HuH-7 (cell line): Measurements from ENCODE around the gene LATS2.
"Not testable (repeated sequence)": the region's sequence is repeated elsewhere in the genome, so short reads cannot be mapped to it uniquely, and the experiment has no call there.

Experiments used
- DNase-seq: peaks from one replicate; pipeline ENCODE4 v3.0.0; 2011; ENCODE audit warnings: low spot score

LATS2 gene

DNA sequence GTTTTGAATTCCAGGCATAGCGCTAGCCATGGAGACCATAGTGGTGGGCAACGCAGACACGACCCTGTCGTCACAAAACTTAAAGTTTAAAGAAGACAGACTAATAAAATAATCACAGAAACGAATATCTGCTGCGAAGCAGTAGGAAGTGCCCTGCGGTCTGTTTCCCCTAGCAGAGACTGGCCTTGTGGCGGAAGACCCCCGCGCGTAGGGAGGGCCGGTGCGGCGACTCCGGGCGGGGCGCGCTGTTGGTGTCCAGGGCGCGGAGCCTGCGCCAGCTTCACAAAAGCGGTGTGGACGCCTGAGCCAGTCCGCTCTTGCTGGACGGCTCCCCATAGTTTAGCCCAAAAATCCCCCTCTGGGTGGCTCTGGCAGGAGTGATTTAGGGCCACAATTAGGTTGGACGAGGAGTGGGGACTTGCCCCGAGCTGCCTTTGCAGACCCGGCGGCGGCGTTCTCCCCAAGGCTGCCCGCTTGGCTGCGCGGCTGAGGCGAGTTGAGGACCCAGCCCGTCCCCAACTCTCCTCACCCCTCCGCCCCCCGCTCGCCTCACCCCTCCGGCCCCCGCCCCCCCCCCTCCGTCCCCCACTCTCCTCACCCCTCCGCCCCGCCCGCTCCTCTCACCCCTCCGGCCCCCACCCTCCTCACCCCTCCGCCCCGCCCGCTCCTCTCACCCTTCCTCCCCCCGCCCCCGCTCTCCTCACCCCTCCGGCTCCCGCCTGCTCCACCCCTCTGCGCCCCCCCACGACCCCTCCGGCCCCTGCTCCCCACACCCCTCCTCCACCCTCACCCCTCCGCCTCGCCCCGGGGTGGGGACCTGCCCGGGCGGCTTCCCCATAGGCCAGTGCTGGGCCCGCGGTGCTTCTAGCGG, 14.2 kb upstream of the LATS2 start:
- no peak for DNase-seq

DNA sequence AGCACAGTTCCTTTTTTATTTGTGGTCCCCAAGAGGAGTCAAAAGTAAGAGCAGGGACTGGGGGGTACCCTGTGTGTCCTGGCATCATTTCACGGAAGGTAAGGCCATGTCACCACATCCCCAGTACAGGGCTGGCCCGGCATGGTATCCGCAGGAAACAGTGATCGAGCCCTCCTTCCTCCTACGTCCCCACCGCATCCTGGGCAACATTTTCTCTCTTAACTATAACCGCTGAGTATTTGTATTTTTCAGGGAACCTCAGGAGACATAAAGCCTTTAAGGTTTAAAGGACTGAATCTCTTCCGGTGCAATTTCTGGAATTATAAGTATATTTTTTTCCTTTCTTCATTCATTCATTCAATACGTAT, 13.6 kb upstream of the LATS2 start:
- no peak for DNase-seq

DNA sequence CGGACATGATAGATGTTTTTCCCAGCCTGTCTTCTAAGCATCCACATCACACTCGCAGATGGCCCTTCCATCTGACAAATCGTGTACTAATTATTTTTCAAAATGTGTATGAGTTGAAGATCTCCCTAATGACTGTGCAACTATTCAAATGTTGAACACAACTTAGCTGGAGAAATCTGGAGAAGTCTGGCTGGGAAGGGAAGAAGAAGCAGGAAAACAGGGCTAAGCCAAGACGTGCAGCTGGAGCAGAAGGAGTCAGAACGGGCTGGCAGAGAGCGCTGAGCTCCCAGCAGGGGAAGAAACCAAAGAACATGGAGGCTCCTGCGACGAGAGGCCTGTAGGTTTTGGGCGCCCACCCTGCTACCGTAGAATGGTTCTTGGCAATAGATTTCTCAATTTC, 13.2 kb upstream of the LATS2 start:
- no peak for DNase-seq

DNA sequence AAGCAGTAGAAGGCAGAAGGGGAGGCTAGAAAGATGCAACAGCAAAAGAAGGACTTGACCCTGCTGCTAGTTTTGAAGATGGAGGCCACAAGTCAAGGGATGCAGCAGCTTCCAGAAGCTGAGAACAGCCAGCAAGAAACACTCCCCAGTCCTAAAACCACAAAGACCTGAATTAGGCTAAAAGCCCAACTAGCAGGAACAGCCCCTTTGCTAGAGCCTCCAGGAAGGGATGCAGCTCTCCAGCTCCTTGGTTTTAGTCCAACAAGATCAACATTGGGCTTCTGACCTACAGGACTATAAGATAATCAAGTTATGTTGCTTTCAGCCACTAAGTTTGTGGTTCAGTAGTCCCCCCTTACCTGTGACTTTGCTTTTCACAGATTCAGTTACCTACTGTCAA, 10.5 kb upstream of the LATS2 start:
- no peak for DNase-seq

DNA sequence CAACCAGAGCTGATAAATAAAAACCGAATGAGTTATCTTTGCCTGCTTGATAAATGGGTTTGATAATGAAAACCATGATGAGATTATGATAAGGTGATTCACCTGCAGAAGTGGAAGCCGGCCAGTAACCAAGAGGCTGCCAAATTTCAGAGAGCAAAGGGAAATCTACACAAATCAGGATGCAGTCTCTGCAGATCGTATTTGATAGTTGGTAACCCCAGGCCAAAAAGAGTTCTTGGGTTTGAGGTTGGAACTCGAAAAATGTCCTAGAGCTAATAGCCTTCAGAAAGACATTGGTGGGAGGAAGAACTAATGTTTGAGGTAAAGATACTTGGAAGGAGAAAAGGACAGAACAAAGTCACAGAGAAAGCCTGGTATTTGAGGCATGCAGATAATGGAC, 9.6 kb upstream of the LATS2 start:
- DNase-seq, result no peak

DNA sequence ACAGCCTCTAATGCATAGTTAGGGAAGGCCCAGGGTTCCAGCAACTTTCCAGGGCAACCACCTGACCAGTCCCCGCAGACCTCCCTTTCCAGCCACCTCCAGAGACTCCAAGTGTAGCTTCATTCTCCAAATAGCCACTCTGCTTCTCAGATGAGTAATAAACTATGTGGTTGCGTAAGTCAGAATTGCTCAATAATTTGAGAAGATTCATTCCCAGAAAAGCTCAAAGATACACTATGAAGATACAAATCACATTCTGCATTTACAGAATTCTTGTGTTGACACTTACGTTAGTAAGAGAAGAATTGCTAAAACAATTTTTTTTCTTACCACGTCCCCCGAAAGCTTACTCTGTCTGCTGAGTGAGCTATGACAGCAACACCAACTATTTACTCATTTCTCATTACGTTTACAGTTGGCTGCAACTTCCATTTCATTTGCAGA, 8.2 kb upstream of the LATS2 start:
- DNase-seq, result peak; percentile 61

DNA sequence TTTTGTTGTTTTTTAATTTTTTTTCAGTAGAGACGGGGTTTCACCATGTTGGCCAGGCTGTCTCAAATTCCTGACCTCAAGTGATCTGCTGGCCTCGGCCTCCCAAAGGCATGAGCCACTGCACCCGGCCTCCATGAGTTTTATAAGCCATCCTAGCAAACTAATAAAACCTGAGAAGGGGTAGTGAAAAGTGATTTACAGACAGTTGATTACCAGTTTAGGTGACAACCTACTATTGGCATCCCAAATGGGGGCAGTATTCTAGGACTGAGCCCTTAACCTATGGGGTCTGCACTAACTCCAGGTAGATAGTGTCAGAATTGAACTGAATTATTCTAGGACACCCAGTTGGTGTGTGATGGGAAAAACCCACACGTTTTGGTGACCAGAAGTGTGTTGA, 6.5 kb upstream of the LATS2 start:
- DNase-seq, result no peak

DNA sequence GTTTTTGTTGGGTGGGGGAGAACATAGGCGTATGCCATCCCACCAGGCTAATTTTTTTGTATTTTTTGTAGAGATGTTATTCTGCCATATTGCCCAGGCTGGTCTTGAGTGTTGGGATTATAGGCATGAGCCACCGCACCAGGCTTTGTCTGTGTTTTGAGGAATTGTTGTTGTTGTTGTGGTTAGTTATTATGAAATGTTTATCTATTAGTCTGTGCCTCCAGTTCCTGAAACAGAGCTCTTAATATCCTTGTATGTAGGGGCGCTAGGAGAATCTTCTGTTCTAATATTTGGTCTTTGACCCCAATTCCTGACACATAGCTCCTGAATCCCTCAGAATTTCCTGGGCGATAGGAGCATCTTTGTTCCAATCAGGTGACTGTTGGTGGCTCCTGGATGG, 5.6 kb upstream of the LATS2 start:
- no peak for DNase-seq

DNA sequence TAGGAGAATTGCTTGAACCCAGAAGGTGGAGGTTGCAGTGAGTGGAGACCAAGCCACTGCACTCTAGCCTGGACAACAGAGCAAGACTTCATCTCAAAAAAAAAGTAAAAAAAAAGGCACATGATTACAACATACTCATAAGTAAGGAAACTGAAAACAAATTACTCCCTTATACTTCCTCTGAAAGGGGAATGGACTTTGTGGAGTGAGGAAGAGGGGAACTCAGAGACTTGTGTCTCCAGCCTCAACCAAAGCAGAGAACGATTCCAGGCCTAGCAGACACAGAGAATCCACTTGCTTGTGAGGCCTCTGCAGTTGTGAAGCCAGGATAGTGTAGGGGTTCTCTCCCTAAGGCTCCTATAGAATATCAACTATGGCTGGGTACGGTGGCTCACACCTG, 4.3 kb upstream of the LATS2 start:
- DNase-seq, result no peak

DNA sequence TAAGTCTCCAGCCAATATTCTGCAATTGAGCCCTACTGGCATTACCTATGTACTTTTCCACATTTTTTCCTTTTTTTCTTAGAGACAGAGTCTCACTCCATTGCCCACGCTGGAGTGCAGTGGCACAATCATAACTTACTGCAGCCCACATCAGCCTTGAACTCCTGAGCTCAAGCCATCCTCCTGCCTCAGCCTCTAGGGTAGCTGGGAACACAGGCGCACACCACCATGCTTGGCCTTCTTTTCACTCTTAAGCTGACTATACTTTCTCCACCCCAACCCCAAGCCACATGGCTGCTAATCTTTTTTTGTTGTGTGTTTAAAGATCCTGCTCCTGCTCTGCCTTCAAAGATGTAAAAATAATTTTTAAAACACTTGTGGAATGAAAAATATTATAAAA, 1.6 kb upstream of the LATS2 start:
- no peak for DNase-seq

DNA sequence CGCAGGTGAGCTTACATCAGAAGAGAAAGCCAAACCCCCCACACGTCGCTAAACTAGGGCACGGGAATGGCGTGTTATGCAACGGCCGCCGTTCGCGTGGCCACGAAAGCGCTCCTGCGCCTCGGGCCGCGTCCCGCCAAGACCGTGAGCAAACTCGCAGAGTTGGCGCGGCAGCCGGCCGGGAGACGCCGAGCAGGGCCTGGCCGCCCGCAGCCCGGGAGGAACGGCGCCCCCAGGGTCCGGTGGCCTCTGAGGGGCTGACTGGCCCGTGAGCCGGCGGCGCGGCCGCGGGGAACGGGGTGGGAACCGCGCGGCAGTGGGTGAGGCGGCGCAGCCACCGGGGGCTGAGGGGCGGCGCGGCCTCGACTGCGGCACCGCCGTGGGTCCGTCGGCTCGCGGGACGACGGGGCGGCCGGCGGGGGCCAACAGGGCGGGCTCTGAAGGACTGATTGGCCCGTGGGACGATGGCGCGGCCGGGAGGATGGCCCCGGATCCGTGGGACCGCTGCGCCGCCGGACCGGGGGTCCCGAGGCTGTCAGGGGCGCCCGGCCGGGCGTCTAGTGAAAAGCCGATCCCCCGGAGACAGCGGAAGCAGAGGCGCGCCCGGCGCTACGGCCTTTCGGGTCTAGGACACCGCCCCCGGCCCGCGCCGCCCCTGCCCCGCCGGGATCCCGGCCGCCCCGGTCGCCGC, 903 bp downstream of the LATS2 start:
- DNase-seq, result peak; percentile 42

DNA sequence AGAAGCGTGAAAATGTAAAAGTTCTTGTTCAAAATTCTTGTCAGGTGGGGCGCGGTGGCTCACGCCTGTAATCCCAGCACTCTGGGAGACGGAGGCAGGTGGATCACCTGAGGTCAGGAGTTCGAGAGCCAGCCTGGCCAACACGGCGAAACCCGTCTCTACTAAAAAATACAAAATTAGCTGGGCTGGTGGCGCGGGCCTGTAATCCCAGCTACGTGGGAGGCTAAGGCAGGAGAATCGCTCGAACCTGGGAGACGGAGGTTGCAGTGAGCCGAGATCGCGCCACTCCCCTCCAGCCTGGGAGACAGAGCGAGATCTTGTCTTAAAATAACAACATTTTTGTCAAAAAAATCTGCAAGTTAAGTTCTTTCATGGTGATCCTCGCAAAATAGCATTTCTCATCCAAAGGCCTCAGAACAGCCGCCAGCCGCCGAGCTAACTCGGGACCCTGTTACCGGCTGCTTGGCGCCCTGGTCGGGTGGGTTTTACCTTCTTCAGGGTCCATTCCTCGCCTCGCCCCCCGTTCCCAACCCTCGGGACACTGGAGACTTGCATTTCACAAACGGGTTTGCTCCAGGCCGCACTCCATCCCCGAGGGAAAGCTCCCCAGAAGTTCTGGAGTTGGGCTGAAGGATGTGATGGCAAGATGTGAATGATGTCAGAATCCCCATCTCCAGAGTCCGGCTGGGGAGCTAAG, 1.6 kb downstream of the LATS2 start:
- no peak for DNase-seq

DNA sequence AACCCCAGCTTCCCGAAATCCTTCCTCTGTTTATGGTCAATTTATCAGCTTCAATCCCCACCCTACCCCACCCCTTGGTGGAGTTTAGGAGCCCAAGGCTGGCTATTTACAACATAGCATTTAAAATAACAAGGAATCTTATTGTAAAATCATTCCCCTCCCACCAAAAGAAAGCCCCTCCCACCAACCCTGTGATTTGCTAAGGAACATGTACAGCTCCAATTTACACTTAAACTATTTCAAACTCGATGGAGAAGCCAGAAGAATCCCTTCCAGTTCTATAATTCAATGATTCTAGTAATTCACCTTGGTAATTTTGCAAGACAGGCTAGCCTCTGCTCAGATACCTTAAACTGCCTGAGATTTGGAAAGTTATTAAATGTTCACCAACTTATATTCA, 3.0 kb downstream of the LATS2 start:
- no peak for DNase-seq

DNA sequence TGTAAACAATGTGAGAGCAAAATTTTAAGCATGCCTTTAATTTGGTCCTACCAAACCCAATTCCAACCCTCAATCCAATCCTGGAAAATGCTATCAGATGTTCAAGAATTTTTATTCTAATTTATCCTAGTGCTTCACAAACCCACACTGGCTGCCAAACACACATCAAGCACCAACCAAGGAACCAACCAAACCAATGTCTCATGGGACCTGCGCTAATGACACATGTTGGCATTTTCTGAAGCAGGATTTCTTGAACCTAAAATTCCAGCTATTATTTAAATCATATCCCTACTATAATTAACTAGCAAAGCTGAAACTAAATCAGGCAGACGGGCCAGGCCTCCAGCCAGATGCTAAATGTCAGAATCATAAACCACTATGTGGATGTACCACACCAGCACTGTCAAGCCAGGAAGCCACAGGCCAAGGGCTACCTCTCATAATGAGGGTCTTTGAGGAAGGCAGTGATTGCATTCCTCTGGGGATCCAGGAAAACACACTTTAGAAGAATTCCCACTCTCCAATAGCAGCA, 5.8 kb downstream of the LATS2 start:
- DNase-seq, result no peak

DNA sequence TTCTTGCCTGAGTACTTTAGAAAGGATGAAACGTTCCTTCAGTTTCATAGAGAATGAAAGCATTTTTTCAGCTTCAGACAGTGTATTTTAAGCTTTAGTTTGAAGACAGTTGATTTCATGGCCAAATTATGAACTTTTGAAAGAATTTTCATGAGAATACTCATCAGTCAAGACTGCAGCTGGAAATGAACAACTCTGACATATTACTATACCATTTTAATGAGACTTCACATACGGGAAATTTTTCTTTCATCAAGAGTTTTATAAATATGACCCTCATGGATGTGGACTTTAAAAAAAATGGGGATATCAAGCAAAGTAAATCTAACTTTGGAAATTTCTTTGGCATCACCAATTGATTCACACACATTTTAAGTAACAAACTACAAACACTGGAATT, 6.4 kb downstream of the LATS2 start:
- no peak for DNase-seq

DNA sequence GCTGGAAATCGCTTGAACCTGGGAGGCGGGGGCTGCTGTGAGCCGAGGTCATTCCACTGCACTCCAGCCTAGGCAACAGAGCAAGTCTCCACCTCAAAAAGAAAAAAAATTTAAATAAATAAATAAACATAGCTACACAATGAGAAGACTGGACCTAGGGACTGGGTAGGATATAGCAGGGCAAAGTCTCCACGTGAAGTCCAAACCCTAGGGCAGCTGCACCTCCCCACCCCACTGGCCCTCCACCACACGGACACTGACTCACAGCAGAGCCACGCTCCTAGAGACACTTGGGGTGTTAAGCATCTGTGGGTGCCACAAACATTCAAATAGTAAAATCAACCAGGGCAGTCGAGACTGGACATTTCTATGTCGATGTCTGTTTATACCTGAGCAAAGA, 7.1 kb downstream of the LATS2 start:
- DNase-seq, result no peak

DNA sequence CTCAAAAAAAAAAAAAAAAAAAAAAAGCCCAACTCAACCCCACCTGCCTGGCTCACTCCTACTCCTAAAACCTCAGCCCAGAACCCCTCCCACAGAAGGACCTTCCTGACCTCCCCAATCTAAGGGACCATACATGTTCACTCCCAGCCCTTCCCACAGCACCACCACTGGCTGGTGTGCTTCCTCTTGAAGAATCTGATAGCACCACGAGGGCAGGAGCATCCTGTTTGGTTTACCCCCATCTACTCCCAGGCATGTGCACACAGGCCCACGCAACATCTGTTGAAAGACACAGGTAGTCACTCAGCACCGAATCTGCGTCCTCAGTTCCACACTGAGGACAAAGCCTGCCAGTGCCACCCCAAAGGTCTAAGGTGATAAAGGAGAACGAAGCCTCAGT, 8.2 kb downstream of the LATS2 start:
- no peak for DNase-seq

DNA sequence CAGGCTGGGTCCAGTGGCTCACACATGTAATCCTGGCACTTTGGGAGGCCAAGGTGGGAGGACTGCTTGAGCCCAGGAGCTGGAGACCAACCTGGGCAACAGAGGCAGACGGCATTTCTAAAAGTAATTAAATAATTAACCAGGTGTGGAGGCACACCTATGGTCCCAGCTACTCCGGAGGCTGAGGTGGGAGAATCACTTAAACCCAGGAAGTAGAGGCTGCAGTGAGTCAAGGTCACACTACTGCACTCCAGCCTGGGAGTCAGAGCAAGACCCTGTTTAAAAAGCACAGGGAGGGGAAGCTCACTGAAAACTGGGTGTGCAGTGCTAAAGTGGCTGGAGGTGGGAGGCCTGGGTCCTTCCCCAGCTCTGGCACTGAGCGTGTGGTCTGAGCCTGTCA, 9.7 kb downstream of the LATS2 start:
- no peak for DNase-seq

DNA sequence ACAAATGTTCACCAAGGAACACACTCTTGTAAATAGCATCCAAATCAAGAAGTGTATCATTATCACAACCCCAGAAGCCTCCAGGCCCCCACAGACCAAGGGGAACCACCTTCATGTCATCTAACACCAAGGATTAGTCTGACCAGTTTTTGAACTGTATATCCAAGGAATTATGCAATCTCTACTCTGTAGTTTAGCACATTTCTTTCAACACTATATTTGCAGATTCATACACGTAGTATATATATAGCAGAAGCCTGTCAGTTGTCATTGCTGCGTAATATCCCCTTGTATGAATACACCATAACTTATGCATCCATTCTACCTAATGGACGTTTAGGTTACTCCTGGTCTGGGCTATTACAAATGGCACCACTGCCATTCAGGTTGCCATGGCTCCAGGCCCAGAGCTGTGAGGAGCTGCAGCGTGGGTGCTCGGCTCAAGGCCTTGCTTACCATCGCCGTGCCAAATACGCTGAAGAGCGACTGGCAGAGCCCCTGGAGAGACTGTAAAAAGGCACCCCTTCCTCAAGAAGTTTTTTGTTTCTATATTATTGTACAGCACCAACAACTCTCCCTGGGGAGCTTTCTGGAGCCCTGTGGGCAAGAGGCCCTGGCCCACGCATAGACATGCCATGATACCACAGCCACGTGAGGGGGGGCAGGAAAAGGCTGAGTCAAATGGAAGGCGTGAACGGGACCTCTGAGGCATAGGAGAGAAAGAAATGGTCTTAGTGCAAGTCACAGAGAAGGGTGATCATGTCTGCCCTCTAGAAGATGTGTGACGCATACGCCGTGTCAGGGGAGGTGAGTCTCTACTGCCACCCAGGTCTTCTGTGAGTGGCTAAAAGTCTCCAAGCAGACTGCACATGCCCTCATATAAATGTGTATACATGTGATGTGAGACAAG, 10.8 kb downstream of the LATS2 start:
- DNase-seq, result no peak

DNA sequence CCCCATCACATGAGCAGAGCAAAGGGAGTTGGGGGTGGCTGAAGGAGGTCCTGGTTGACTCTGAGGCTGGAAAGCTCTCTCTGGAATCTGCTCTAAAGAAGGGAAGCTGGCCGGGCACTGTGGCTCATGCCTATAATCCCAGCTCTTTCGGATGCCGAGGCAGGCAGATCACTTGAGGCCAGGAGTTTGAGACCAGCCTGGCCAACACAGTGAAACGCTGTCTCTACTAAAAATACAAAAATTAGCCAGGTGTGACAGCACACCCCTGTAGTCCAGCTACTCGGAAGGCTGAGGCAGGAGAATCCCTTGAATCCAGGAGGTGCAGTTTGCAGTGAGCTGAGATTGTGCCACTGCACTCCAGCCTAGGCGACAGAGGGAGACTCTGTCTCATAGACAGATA, 11.7 kb downstream of the LATS2 start:
- not testable (repeated sequence) for DNase-seq

DNA sequence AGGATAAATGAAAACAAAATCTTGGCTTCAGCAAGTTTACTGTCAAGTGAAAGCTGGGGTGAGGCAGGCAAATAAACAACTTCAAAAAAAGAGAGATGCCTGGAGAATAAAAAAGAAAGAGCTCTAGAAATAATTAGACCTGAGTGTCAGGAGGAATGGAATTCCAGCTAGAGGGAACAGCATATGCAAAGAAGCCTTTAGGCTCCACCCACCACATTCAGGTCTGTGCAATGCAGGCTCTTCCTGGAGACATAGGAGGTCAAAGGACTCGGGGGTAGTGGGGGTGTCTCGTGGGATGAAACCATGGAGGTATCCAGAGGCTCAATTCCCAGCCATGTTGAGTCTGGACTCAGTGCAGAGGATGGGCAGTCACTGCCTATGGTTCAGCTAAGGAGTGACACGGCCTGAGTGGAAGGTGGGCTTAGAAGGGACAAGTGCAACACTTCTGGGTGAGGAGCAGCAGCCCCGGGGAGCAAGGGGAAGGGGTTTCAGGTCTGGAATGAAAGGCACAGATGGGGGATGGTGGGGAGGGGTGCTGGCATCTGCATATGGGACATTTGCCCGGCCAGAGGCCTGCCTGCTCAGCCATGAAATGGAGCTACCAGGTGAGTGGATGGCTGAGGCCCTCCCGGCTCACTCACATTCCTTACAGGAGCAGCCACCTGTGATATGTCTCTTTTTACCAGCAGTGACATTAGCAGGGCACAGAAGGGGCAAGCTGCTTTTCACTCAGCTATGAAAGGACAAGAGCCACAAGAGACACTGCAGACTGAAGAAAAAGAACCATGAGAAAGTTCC, 12.3 kb downstream of the LATS2 start:
- DNase-seq, result no peak
